ENCODE results near the gene MTHFD1L.
"Not testable (repeated sequence)": the region's sequence is repeated elsewhere in the genome, so short reads cannot be mapped to it uniquely, and the experiment has no call there.

MTHFD1L gene

GRCh38 chr6:150865406-150866146 is at the start of gene MTHFD1L:
Gene MTHFD1L, plus strand, starts transcription at chr6:150865702. Its CDS starts 121 bp downstream, at chr6:150865823.
- DNase-seq = peak; percentile 29

GRCh38 chr6:150816554-150816953 is 48.9 kb upstream of the MTHFD1L start:
- not testable (repeated sequence) for DNase-seq

DNA sequence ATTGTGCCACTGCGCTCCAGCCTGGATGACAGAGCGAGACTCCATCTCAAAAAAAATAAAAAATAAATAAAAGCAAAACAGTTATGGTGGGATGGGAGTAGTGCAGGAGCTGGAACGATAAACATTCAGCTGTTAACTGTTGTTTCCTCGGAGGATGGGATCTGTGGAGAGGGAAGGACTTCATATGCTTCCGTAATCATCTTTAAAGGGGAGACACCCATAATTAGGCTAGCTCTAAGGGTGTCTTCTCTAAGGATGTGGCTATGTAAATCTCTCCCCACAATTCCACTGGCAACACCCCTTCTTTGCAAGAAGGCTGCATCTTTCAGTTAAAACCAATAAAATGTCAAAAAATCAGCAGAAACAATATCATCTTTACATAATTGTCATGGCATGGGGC is 42.6 kb upstream of the MTHFD1L start:
- DNase-seq = no peak

DNA sequence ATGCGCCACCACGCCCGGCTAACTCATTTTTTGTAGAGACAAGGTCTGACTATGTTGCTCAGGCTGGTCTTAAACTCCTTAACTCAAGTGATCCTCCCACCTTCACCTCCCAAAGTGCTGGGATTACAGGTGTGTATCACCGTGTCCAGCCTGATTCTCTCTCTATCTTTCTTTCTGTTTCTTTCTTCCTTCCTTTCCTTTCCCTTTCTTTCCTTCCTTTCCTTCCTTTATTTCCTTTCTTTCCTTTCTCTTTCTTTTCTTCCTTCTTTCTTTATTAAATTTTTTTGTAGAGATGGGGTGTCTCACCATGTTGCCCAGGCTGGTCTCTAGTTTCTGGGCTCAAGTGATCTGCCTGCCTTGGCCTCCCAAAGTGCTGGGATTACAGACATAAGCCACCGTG is 38.7 kb upstream of the MTHFD1L start:
- no peak for DNase-seq

- DNase-seq = not testable (repeated sequence)
Measured at GRCh38 chr6:150828107-150828506, 37.4 kb upstream of the MTHFD1L start.

GRCh38 chr6:150830439-150831165 is 34.9 kb upstream of the MTHFD1L start:
- no peak for DNase-seq

GRCh38 chr6:150831577-150831976 is 33.9 kb upstream of the MTHFD1L start:
- no peak for DNase-seq

DNA sequence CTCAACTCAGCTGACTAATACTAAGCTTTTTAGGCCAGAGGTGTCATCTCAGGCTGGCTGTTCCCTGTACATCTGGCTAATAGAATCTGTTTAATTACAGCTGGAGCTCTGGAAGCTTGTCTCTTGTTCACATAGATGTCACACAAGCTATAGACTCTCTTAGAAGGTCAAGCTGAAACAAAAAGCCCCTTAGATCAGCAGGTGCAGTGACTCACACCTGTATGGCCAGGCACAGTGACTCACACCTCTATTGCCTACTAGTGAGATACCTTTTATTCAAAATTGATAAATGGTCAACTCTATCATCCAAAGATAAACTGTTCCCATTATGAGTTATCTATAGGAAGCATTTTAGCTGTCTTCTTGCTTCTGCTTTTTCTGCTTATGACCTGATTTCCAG is 29.9 kb upstream of the MTHFD1L start:
- DNase-seq = no peak

DNA sequence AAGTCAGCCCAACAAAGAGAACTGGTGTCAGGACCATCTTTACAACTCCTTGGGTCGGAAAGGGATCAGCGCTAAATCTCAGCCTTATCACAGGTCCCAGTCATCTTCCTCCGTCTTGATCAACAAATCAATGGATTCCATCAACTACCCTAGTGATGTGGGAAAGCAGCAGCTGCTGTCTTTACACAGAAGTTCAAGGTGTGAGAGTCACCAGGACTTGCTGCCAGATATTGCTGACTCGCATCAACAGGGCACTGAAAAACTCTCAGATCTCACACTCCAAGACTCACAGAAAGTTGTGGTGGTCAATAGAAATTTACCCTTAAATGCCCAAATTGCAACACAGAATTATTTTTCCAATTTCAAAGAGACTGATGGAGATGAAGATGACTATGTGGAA is 25.3 kb upstream of the MTHFD1L start:
- no peak for DNase-seq

GRCh38 chr6:150841189-150841588 is 24.3 kb upstream of the MTHFD1L start:
- DNase-seq = no peak

GRCh38 chr6:150841697-150842096 is 23.8 kb upstream of the MTHFD1L start:
- DNase-seq = no peak

DNA sequence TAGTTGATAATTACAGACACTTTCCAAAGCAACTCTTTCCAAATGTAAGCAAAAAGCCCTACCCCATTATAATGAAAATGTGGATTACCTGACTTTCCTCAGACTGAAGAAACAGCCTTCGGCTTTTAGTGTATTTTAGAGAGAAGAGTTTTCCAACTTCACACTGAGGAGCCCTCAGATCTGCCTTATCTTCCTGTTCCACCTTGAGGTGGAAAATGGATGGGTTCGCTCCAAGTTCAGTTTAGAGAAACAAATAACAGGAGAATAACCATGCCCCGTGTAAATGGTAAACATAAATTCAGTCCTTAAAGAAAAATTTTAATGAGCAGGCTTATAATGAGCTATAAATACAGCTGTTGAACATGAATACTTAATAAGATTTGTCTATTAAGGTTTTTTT is 21.1 kb upstream of the MTHFD1L start:
- no peak for DNase-seq

DNA sequence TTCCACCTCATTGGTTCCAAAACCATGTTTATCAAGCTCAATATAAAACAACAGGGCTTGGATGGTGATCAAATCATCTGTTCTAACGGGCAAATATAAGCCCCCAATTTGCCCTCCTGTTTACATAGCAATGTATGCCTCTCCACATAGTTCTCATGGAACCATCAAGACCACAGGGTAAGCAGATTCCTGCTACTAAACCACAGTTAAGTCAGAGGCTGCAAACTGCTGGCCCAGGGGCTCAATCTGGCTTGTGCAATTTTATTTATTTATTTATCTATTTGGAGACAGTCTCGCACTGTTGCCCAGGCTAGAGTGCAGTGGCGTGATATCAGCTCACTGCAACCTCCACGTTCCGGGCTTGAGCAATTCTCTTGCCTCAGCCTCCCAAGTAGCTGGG is 18.9 kb upstream of the MTHFD1L start:
- no peak for DNase-seq

GRCh38 chr6:150848400-150848799 is 17.1 kb upstream of the MTHFD1L start:
- DNase-seq = no peak

DNA sequence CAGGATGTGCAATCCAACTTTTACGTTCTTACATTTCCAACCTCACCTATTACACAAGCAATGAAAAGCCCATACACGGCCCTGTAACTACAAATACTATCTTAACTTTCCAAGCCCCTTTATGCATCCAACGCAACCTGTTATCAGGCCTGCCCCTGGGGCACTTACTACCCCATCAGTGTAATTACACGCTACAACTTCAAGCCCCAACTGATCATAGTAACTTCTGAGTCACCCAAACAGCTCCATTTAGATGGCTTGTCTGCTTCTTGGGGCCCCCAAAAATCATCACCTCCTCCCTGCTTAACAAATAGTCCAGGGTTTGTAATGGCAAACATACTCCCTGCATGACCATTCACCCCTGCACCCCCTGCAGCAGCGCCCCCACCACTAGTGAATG is 11.1 kb upstream of the MTHFD1L start:
- not testable (repeated sequence) for DNase-seq

DNA sequence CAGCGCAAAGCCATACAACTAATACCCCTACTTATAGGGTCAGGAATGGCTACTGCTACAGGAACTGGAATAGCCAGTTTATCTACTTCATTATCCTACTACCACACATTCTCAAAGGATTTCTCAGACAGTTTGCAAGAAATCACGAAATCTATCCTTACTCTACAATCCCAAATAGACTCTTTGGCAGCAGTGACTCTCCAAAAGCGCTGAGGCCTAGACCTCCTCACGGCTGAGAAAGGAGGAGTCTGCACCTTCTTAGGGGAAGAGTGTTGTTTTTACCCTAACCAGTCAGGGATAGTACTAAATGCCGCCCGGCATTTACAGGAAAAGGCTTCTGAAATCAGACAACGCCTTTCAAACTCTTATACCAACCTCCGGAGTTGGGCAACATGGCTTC is 10.3 kb upstream of the MTHFD1L start:
- not testable (repeated sequence) for DNase-seq

DNA sequence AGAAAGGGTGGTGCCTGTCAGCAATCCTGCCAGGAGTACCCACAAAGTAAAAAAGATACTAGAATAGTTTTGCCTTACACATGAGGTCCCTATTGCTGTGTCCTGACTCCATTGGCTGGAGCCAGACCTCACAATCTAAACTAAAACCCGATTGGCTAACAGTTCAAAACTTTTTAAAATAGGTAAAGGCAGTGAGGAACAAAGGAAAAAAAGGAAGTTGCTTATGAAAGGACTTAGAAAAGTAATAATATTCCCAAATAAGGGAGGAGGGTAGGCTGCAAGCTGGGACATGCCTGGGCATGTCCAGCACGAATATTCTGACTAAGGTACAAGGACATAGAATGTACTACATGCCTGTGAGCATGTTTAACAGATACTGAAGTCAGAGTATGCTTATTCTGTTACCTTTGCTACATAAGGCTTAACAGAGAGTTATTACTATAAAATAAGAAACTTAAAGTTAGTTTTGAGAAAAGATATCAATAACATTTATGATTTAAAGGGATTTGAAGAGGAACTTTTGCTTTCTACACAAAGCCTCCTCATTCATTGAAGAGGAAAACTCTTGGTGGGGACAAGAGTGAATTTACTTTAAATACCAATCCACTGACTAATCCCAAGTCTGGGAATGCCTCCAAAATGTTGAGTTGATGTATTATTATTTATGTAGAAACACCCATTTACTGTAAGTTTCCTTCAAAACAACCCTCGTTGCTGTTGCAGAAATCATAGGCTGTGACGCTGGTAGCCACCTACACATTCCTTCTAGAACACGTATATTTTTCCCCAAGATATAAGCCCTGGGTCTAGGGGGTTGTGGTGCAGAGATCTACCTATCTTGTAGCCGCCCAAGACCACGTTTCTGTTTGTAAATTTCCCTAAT is 8.2 kb upstream of the MTHFD1L start:
- DNase-seq = no peak

GRCh38 chr6:150857945-150858308 is 7.6 kb upstream of the MTHFD1L start:
- DNase-seq = no peak

DNA sequence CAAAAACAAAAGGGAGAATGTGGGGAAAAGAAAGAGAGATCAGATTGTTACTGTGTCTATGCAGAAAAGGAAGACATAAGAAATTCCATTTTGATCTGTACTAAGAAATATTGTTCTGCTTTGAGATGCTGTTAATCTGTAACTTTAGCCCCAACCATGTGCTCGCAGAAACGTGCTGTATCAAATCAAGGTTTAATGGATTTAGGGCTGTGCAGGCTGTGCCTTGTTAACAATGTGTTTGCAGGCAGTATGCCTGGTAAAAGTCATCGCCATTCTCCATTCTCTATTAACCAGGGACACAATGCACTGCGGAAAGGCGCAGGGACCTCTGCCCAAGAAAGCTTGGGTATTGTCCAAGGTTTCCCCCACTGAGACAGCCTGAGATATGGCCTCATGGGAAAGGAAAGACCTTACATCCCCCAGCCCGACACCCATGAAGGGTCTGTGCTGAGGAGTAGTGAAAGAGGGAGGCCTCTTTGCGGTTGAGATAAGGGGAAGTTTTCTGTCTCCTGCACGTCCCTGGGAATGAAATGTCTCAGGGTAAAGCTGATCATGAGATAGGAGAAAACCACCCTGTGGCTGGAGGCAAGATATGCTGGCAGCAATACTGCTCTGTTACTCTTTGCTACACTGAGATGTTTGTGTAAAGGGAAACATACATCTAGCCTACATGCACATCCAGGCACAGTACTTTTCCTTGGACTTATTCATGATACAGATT is 3.9 kb upstream of the MTHFD1L start:
- DNase-seq = not testable (repeated sequence)

DNA sequence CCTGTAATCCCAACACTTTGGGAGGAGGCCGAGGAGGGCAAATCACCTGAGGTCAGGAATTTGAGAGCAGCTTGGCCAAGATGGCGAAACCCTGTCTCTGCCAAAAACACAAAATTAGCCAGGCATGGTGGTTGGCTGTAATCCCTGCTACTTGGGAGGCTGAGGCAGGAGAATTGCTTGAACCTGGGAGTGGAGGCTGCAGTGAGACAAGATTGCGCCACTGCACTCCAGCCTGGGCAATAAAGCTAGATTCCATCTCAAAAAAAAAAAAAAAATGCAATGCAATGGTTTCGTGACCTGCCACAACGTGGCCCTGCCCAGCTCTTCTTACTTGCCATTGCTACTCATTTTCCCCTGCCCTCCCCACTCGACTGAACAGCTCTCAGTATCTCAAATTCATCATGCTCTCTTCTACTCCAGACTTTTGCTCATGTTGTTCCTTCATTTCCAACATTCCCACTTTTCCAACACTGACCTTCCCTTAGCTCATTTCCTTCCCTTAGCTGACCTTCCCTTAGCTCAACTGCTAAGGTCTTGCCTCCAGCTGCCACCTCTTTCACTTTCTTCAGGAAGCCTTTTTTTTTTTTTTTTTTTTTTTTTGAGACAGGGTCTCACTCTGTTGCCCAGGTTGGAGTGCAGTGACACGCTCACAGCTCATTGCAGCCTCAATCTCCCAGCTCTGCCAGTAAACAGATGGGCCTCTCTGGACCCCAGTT is 2.1 kb upstream of the MTHFD1L start:
- no peak for DNase-seq

GRCh38 chr6:150865043-150865405 is 478 bp upstream of the MTHFD1L start:
- no peak for DNase-seq
